Uterus (tissue), 2 donors: Measurements from ENCODE around the gene TSC2.

Experiments
- CTCF ChIP-seq, 4 experiments: fragments of 200-600 bp in 2 of 4; fragments of 450-650 bp in 2 of 4; sonication (generic) in 2 of 4; IDR thresholded peaks; one replicate each; pipeline ENCODE4 v1.5.1; 2016 to 2019; ENCODE audit warnings: antibody characterized with exemption in 4 of 4, mild to moderate bottlenecking in 2 of 4, moderate library complexity in 1 of 4
- POLR2A ChIP-seq, 2 donors: fragments of 450-650 bp; IDR thresholded peaks; one replicate each; pipeline ENCODE4 v1.6.1; 2016; ENCODE audit warnings: antibody characterized with exemption in 2 of 2, mild to moderate bottlenecking in 1 of 2, moderate library complexity in 1 of 2

- TF ChIP-seq CTCF (IDR thresholded peaks at IDR 0.05) = no peak
- no peak for TF ChIP-seq POLR2A (IDR thresholded peaks at IDR 0.05)
Measured at GRCh38 chr16:2090481-2090776, 42.6 kb downstream of the TSC2 start.
